Type B pancreatic cell (in vitro differentiated cells): ENCODE data around the gene PKNOX2. TPM values are rescaled to one million over a fixed set of nuclear protein-coding genes. Genes with fewer than 3 reads are reported as not detected.

Source experiments
- DNase-seq: peaks from one replicate; pipeline ENCODE4 v3.0.0; 2021; ENCODE audit warnings: mixed read lengths; ENCODE audit not compliant: unreplicated experiment; ENCODE audit errors: extremely low spot score
- H3K27ac Mint-ChIP-seq: 2 replicates; pipeline ENCODE4 v1.8.0; 2021; ENCODE audit warnings: mild to moderate bottlenecking, mixed read lengths
- H3K27me3 Mint-ChIP-seq: 2 replicates; pipeline ENCODE4 v1.8.0; 2021; ENCODE audit warnings: mixed read lengths
- H3K36me3 Mint-ChIP-seq: 2 replicates; pipeline ENCODE4 v1.8.0; 2021; ENCODE audit warnings: mixed read lengths
- H3K4me1 Mint-ChIP-seq: one replicate; pipeline ENCODE4 v1.8.0; 2021; ENCODE audit warnings: mixed read lengths; ENCODE audit not compliant: unreplicated experiment
- H3K4me3 Mint-ChIP-seq: 2 replicates; pipeline ENCODE4 v1.8.0; 2021; ENCODE audit warnings: mild to moderate bottlenecking, mixed read lengths
- H3K9me3 Mint-ChIP-seq: 2 replicates; pipeline ENCODE4 v1.8.0; 2021; ENCODE audit warnings: mixed read lengths
- total RNA-seq: library from RNA; stranded (reverse); gene quantifications from 2 replicates; pipeline ENCODE4 v1.2.1, GENCODE V29; 2021; ENCODE audit warnings: low replicate concordance
- TF ChIP-seq, protein P1 (sequence below): fragments of 200-600 bp; sonication (generic); conservative IDR thresholded peaks from 2 replicates; pipeline ENCODE4 v1.5.0; 2021; ENCODE audit warnings: antibody characterized with exemption, mild to moderate bottlenecking

The PKNOX2 gene
- total RNA-seq, 1 donor from 2014 or later = 15.3 TPM

GRCh38 chr11:125146232-125146631 lies 18.3 kb upstream of the PKNOX2 start:
- Mint-ChIP-seq H3K36me3 (no peaks in the 10 kb centered on the region), H3K4me3 (no peak overlapping the region), H3K4me1 (peaks cover 18% of the 10 kb centered on the region), H3K27ac (no peak overlapping the region), H3K9me3 (no peaks in the 10 kb centered on the region), H3K27me3 (peaks cover 43% of the 10 kb centered on the region)
- TF ChIP-seq, protein P1, sequence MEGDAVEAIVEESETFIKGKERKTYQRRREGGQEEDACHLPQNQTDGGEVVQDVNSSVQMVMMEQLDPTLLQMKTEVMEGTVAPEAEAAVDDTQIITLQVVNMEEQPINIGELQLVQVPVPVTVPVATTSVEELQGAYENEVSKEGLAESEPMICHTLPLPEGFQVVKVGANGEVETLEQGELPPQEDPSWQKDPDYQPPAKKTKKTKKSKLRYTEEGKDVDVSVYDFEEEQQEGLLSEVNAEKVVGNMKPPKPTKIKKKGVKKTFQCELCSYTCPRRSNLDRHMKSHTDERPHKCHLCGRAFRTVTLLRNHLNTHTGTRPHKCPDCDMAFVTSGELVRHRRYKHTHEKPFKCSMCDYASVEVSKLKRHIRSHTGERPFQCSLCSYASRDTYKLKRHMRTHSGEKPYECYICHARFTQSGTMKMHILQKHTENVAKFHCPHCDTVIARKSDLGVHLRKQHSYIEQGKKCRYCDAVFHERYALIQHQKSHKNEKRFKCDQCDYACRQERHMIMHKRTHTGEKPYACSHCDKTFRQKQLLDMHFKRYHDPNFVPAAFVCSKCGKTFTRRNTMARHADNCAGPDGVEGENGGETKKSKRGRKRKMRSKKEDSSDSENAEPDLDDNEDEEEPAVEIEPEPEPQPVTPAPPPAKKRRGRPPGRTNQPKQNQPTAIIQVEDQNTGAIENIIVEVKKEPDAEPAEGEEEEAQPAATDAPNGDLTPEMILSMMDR = no peak
- no peak for DNase-seq

DNA sequence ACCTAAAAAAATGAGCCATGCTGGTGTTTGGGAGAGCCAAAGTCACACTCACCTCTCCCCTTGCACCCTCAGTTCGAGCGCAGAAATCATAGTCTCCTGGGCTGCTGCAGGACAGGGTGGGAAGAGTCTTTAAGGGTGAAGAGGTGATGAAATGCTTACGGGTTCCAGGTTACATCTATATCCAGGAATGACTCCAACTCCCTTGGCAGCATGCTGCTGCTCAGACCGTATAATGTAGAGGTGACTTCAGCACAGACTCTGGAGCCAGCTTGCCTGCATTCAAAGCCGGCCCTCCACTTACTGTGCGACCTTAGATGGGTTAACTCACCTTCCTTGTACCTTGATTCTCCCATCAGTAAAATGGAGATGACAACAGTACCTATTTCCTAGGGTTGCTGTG lies 17.3 kb upstream of the PKNOX2 start:
- DNase-seq = no peak
- Mint-ChIP-seq H3K36me3 (no peaks in the 10 kb centered on the region), H3K4me1 (peaks cover 9% of the 10 kb centered on the region), H3K27me3 (peaks cover 37% of the 10 kb centered on the region), H3K27ac (no peak overlapping the region), H3K9me3 (no peaks in the 10 kb centered on the region), H3K4me3 (no peak overlapping the region)
- TF ChIP-seq, protein P1 = no peak

DNA sequence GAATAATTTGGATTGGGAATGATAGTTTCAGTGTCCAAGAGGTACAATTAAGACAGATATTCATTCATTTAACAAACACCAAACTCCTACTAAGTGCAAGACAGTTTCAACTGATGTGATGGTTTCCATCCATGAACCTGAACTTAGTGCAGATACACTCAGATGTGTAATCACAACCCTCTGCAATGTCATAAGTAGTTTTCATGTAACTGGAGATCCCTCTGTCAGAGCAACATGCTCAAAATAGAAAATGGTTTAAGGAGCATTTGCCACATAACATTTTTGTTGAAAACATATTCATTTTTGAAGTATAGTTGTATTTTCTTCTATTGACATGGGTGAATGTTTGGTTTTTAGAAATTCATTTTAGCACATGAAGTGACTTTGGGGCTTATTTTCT lies 16.5 kb upstream of the PKNOX2 start:
- no peak overlapping the region for H3K4me3 Mint-ChIP-seq
- no peaks in the 10 kb centered on the region for H3K9me3 Mint-ChIP-seq
- H3K36me3 Mint-ChIP-seq = no peaks in the 10 kb centered on the region
- DNase-seq = no peak
- H3K27ac Mint-ChIP-seq = no peak overlapping the region
- H3K4me1 Mint-ChIP-seq = peaks cover 9% of the 10 kb centered on the region
- peaks cover 37% of the 10 kb centered on the region for H3K27me3 Mint-ChIP-seq
- TF ChIP-seq, protein P1 = no peak

DNA sequence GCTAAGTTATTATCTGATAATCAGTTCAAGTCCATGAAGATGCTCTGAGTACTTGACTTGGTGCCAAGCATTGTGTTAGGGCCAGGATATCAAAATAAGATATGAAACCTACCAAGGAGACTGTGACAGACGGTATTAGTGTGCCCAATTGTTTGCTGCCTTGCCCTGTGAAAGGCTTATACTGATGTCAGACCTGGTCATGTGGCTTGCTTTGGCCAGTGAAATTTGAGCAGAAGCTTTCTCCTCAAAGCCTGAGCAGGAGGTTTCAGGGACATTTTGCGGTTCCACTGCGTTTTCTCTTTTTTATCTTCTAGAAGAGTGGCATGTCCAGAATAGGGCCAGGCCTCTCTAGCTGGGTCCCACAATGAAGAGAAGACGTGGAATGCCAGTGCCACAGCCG lies 15.8 kb upstream of the PKNOX2 start:
- Mint-ChIP-seq H3K36me3 (no peaks in the 10 kb centered on the region), H3K4me1 (peaks cover 10% of the 10 kb centered on the region), H3K4me3 (no peak overlapping the region), H3K27ac (no peak overlapping the region), H3K27me3 (peaks cover 42% of the 10 kb centered on the region), H3K9me3 (no peaks in the 10 kb centered on the region)
- TF ChIP-seq, protein P1 = no peak
- no peak for DNase-seq

DNA sequence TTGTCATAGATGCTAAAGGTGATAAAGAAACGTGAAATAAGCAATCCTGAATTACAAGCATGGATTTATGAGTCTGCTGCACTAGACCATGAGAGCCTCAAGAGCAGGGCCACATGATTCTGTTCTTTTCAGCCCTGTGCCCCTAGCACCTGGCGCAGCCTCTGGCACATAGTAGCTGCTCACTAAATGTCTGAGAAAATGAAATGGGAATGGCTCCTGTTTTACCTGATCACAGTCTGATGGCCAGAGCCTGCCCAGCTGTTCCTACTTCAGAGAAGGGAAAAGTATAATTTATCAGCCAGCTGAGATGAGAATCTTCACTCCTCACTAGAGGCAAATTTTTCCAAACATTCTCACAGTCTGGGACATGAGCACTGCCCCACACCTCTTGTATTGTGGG lies 10.7 kb upstream of the PKNOX2 start:
- H3K9me3 Mint-ChIP-seq = no peaks in the 10 kb centered on the region
- H3K4me1 Mint-ChIP-seq = peaks cover 42% of the 10 kb centered on the region
- H3K27ac Mint-ChIP-seq = peak overlapping the region; percentile 2
- DNase-seq = no peak
- H3K4me3 Mint-ChIP-seq = no peak overlapping the region
- H3K27me3 Mint-ChIP-seq = peaks cover 45% of the 10 kb centered on the region
- peaks cover 4% of the 10 kb centered on the region for H3K36me3 Mint-ChIP-seq
- TF ChIP-seq, protein P1 = no peak
